ENCODE measurements around the gene CASP7. TPM values are rescaled to one million over a fixed set of nuclear protein-coding genes. Genes with fewer than 3 reads are reported as not detected.

The CASP7 gene
- total RNA-seq, 1 donor from 2014 or later = 27.5 TPM

GRCh38 chr10:113666682-113667252, 12.9 kb upstream of the CASP7 start:
- Mint-ChIP-seq H3K36me3 (no peaks in the 10 kb centered on the region), H3K4me1 (ENCODE audit: unreplicated experiment) (no peaks in the 10 kb centered on the region), H3K27ac (peak overlapping the region; percentile 21), H3K9me3 (peaks cover 10% of the 10 kb centered on the region), H3K4me3 (no peak overlapping the region), H3K27me3 (peaks cover 7% of the 10 kb centered on the region)
- no peak for DNase-seq (ENCODE audit: extremely low spot score, unreplicated experiment)
- no peak for TF ChIP-seq CTCF (conservative IDR thresholded peaks at IDR 0.05)

GRCh38 chr10:113680190-113681111, 739 bp downstream of the CASP7 start:
- H3K9me3 Mint-ChIP-seq = peaks cover 11% of the 10 kb centered on the region
- H3K27me3 Mint-ChIP-seq = no peaks in the 10 kb centered on the region
- peaks cover 14% of the 10 kb centered on the region for H3K4me1 Mint-ChIP-seq (ENCODE audit: unreplicated experiment)
- DNase-seq (ENCODE audit: extremely low spot score, unreplicated experiment) = no peak
- peaks cover 22% of the 10 kb centered on the region for H3K36me3 Mint-ChIP-seq
- peak overlapping the region; percentile 92 for H3K27ac Mint-ChIP-seq
- H3K4me3 Mint-ChIP-seq = peak overlapping the region; percentile 96
- no peak for TF ChIP-seq CTCF (conservative IDR thresholded peaks at IDR 0.05)

- Mint-ChIP-seq H3K36me3 (peaks cover 26% of the 10 kb centered on the region), H3K4me3 (peak overlapping the region; percentile 42), H3K9me3 (peaks cover 11% of the 10 kb centered on the region), H3K27me3 (no peaks in the 10 kb centered on the region), H3K27ac (no peak overlapping the region), H3K4me1 (ENCODE audit: unreplicated experiment) (peaks cover 14% of the 10 kb centered on the region)
- no peak for TF ChIP-seq CTCF (conservative IDR thresholded peaks at IDR 0.05)
- DNase-seq (ENCODE audit: extremely low spot score, unreplicated experiment) = no peak
Observed at GRCh38 chr10:113681533-113682470, 2.1 kb downstream of the CASP7 start.

- no peak for DNase-seq (ENCODE audit: extremely low spot score, unreplicated experiment)
- Mint-ChIP-seq H3K36me3 (peaks cover 32% of the 10 kb centered on the region), H3K9me3 (peaks cover 11% of the 10 kb centered on the region), H3K4me1 (ENCODE audit: unreplicated experiment) (peaks cover 14% of the 10 kb centered on the region), H3K27ac (no peak overlapping the region), H3K27me3 (no peaks in the 10 kb centered on the region), H3K4me3 (peak overlapping the region; percentile 2)
- no peak for TF ChIP-seq CTCF (conservative IDR thresholded peaks at IDR 0.05)
Observed at GRCh38 chr10:113683300-113683699, 3.6 kb downstream of the CASP7 start.

GRCh38 chr10:113686028-113686427, 6.3 kb downstream of the CASP7 start:
- peaks cover 15% of the 10 kb centered on the region for H3K9me3 Mint-ChIP-seq
- peaks cover 33% of the 10 kb centered on the region for H3K36me3 Mint-ChIP-seq

More at GRCh38 chr10:113686028-113686427, 6.3 kb downstream of the CASP7 start:
- Mint-ChIP-seq H3K4me1 (ENCODE audit: unreplicated experiment) (no peaks in the 10 kb centered on the region), H3K4me3 (no peak overlapping the region), H3K27ac (no peak overlapping the region), H3K27me3 (no peaks in the 10 kb centered on the region)
- TF ChIP-seq CTCF (conservative IDR thresholded peaks at IDR 0.05) = no peak
- no peak for DNase-seq (ENCODE audit: extremely low spot score, unreplicated experiment)

Measured in type B pancreatic cell (in vitro differentiated cells).